Measurements from ENCODE around the gene SORL1. TPM values are rescaled to one million over a fixed set of nuclear protein-coding genes. Genes with fewer than 3 reads are reported as not detected.

Gene SORL1
- total and polyA plus RNA-seq, 9 of the 15 experiments (the other 6 are each of a cell fraction or from before 2014, with no cell fraction given) = 0.01 to 0.66 TPM; not detected in 7

DNA sequence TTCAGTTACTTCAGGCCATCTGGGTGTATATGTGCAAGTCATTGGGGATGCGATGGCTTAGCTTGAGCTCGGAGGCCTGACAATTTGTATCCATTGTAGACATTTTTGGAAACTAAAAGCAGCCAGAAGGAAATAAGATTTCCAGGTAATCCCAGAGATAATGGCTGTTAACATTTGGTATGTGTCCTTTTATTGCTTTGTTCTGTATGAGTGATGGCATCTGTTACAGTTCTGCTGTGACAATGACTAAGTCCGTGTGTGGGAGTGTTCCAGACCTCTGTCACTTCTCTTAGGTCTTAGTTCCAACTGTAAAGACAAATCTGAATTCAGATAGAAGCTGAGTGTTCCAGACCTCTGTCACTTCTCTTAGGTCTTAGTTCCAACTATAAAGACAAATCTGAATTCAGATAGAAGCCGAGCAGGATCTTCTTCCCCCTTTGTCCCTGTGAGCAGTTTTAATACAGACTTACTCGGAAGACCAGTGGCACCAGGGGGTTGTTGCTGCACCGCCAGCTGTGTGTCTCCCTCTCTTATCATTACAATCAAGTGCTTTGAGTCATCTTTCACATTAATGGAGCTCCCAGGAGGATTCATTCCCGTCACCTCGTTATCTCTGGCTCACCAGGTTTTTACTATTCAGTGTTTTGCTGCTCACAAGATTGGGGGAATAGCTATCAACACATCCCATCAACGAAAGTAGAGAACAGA, 191.5 kb downstream of the SORL1 start (continued):
- TF ChIP-seq BRD4 (IDR thresholded peaks at IDR 0.05) = no peak
- no peak for TF ChIP-seq BHLHE40 (IDR thresholded peaks at IDR 0.05; ENCODE audit: low read length)
- TF ChIP-seq ZNF408 (CRISPR knock-in tag; IDR thresholded peaks at IDR 0.05; ENCODE audit: low read depth) = no peak
- TF ChIP-seq KLF10 (CRISPR knock-in tag; IDR thresholded peaks at IDR 0.05) = no peak
- 0 out of 2 replicates have a peak, but pooled peaks have one; percentile 23 for TF ChIP-seq DPF2 (IDR thresholded peaks at IDR 0.05)
- TF ChIP-seq STAG1 (CRISPR knock-in tag; IDR thresholded peaks at IDR 0.05; ENCODE audit: borderline replicate concordance) = no peak
- no peak for TF ChIP-seq NR2C1 (IDR thresholded peaks at IDR 0.05)
- TF ChIP-seq NR2C1 (tag; IDR thresholded peaks at IDR 0.05) = no peak
- no peak for TF ChIP-seq ESRRA (IDR thresholded peaks at IDR 0.05; ENCODE audit: borderline replicate concordance, low read depth)
- TF ChIP-seq ZNF263 (CRISPR knock-in tag; IDR thresholded peaks at IDR 0.05; ENCODE audit: borderline replicate concordance) = no peak
- TF ChIP-seq TCF7 (IDR thresholded peaks at IDR 0.05; ENCODE audit: borderline replicate concordance) = no peak
- TF ChIP-seq SIX5 (IDR thresholded peaks at IDR 0.05; ENCODE audit: borderline replicate concordance in 1 of 2, insufficient read depth in 1 of 2, low read depth in 1 of 2, low read length in 2 of 2) = no peak
- TF ChIP-seq, protein P1, sequence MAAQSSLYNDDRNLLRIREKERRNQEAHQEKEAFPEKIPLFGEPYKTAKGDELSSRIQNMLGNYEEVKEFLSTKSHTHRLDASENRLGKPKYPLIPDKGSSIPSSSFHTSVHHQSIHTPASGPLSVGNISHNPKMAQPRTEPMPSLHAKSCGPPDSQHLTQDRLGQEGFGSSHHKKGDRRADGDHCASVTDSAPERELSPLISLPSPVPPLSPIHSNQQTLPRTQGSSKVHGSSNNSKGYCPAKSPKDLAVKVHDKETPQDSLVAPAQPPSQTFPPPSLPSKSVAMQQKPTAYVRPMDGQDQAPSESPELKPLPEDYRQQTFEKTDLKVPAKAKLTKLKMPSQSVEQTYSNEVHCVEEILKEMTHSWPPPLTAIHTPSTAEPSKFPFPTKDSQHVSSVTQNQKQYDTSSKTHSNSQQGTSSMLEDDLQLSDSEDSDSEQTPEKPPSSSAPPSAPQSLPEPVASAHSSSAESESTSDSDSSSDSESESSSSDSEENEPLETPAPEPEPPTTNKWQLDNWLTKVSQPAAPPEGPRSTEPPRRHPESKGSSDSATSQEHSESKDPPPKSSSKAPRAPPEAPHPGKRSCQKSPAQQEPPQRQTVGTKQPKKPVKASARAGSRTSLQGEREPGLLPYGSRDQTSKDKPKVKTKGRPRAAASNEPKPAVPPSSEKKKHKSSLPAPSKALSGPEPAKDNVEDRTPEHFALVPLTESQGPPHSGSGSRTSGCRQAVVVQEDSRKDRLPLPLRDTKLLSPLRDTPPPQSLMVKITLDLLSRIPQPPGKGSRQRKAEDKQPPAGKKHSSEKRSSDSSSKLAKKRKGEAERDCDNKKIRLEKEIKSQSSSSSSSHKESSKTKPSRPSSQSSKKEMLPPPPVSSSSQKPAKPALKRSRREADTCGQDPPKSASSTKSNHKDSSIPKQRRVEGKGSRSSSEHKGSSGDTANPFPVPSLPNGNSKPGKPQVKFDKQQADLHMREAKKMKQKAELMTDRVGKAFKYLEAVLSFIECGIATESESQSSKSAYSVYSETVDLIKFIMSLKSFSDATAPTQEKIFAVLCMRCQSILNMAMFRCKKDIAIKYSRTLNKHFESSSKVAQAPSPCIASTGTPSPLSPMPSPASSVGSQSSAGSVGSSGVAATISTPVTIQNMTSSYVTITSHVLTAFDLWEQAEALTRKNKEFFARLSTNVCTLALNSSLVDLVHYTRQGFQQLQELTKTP (IDR thresholded peaks at IDR 0.05; ENCODE audit: low read depth in 1 of 2, partially characterized antibody in 2 of 2) = no peak
- TF ChIP-seq, protein P2, sequence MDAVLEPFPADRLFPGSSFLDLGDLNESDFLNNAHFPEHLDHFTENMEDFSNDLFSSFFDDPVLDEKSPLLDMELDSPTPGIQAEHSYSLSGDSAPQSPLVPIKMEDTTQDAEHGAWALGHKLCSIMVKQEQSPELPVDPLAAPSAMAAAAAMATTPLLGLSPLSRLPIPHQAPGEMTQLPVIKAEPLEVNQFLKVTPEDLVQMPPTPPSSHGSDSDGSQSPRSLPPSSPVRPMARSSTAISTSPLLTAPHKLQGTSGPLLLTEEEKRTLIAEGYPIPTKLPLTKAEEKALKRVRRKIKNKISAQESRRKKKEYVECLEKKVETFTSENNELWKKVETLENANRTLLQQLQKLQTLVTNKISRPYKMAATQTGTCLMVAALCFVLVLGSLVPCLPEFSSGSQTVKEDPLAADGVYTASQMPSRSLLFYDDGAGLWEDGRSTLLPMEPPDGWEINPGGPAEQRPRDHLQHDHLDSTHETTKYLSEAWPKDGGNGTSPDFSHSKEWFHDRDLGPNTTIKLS (IDR thresholded peaks at IDR 0.05; ENCODE audit: borderline replicate concordance, low read depth) = no peak
- TF ChIP-seq SAFB (IDR thresholded peaks at IDR 0.05; ENCODE audit: borderline replicate concordance, low read depth, low read length) = no peak
- no peak for TF ChIP-seq ZKSCAN8 (CRISPR knock-in tag; IDR thresholded peaks at IDR 0.05)
- TF ChIP-seq TAL1 (IDR thresholded peaks at IDR 0.05) = peak; percentile 41
- TF ChIP-seq CBFA2T3 (IDR thresholded peaks at IDR 0.05) = peak; percentile 66
- TF ChIP-seq, protein P3, sequence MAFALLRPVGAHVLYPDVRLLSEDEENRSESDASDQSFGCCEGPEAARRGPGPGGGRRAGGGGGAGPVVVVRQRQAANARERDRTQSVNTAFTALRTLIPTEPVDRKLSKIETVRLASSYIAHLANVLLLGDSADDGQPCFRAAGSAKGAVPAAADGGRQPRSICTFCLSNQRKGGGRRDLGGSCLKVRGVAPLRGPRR (CRISPR knock-in tag; IDR thresholded peaks at IDR 0.05) = no peak
- no peak for TF ChIP-seq PHF20 (IDR thresholded peaks at IDR 0.05; ENCODE audit: partially characterized antibody)
- TF ChIP-seq ZNF316 (IDR thresholded peaks at IDR 0.05) = no peak
- TF ChIP-seq MEF2D (tag; conservative IDR thresholded peaks at IDR 0.05; ENCODE audit: low read depth) = no peak
- TF ChIP-seq, protein P4, sequence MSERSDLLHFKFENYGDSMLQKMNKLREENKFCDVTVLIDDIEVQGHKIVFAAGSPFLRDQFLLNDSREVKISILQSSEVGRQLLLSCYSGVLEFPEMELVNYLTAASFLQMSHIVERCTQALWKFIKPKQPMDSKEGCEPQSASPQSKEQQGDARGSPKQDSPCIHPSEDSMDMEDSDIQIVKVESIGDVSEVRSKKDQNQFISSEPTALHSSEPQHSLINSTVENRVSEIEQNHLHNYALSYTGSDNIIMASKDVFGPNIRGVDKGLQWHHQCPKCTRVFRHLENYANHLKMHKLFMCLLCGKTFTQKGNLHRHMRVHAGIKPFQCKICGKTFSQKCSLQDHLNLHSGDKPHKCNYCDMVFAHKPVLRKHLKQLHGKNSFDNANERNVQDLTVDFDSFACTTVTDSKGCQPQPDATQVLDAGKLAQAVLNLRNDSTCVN (CRISPR knock-in tag; IDR thresholded peaks at IDR 0.05) = no peak
- TF ChIP-seq RBM15 (IDR thresholded peaks at IDR 0.05; ENCODE audit: insufficient read depth, low read length) = no peak
